Pulmonary artery endothelial cell (primary cell): ENCODE data around the gene CMTM8. TPM values are rescaled to one million over a fixed set of nuclear protein-coding genes. Genes with fewer than 3 reads are reported as not detected.

Experiments
- DNase-seq: peaks from one replicate; pipeline ENCODE4 v3.0.0-alpha.2; 2011; ENCODE audit warnings: low read depth, low spot score
- total RNA-seq: library from RNA; depleted of rRNA; stranded (reverse); fragments of >200 nt; gene quantifications from 2 replicates; pipeline ENCODE4 v1.2.3, GENCODE V29; 2014

The CMTM8 gene
- total RNA-seq, 1 donor from 2014 or later = 2.6 TPM

GRCh38 chr3:32405711-32406323, 167.3 kb downstream of the CMTM8 start:
- no peak for DNase-seq

GRCh38 chr3:32406486-32407408, 168.3 kb downstream of the CMTM8 start:
- DNase-seq = no peak

GRCh38 chr3:32410367-32411246, 172.1 kb downstream of the CMTM8 start:
- DNase-seq = no peak

GRCh38 chr3:32411442-32411841, 173.0 kb downstream of the CMTM8 start:
- DNase-seq = no peak

GRCh38 chr3:32412887-32413286, 174.4 kb downstream of the CMTM8 start:
- DNase-seq = no peak

- DNase-seq = no peak
Measured at GRCh38 chr3:32413845-32414521, 175.5 kb downstream of the CMTM8 start.

- DNase-seq = peak; percentile 91
Measured at GRCh38 chr3:32414522-32415202, 176.2 kb downstream of the CMTM8 start.

- DNase-seq = no peak
Measured at GRCh38 chr3:32419742-32420125, 181.3 kb downstream of the CMTM8 start.

Other genes with a start within 250 kb of the CMTM8 start
- gene GPD1L, start 132.1 kb upstream of the CMTM8 start, total RNA-seq = 19.1 and 35.9 TPM in 2 replicates
- gene CMTM7, start 153.2 kb downstream of the CMTM8 start, total RNA-seq = 12.6 and 12.7 TPM in 2 replicates